HG02759 (cell line): Measurements from ENCODE around the gene ORC4.
"Not testable (repeated sequence)": the region's sequence is repeated elsewhere in the genome, so short reads cannot be mapped to it uniquely, and the experiment has no call there.

ENCODE experiments used
- ATAC-seq: cut with Tn5 transposase; IDR thresholded peaks from one replicate; pipeline ENCODE4 v1.9.1; 2021; ENCODE audit warnings: mild to moderate bottlenecking, moderate library complexity; ENCODE audit not compliant: unreplicated experiment

The ORC4 gene

DNA sequence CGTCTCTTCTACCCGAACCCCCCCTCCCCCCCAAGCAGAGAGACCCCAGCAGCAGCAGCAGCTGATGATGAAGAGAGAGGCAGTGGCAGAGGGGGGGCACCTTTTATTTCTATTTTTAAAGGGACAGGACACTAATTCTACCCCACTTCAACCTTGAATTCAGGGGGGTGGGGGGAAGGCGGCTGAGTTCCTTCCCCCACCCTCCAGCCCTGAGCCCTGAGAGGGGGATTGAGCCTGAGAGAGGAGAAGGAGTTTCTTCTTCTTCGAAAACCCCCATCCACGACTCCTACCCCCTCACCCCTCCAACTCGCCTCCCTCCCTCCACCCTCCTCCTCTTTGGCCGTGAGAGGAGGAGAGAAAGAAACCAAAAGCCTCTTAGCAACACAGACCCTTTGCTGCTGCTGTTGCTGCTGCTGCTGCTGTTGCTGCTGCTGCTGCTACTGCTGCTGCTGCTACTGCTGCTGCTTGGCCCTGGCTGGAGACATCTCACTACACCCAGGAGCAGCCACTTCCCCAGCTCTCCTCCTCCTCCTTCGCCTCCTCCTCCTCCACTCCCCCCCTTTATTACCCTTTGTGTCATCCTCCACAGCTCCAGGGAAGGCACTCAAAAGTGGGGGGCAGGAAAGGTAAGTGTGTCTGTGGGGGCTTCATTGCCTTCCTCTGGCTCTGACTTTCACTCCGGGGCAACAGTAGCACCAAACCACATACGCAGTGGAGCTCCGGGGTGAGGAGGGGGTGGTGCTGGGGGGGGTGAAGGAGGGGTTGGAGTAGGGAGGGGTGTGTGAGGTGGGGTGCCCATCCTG, 723 bp upstream of the ORC4 start, which contains the start of gene MBD5:
Gene MBD5 (plus strand): TSS at position 33 of the 803 bp plus-strand sequence.
- peak; percentile 40 for ATAC-seq

DNA sequence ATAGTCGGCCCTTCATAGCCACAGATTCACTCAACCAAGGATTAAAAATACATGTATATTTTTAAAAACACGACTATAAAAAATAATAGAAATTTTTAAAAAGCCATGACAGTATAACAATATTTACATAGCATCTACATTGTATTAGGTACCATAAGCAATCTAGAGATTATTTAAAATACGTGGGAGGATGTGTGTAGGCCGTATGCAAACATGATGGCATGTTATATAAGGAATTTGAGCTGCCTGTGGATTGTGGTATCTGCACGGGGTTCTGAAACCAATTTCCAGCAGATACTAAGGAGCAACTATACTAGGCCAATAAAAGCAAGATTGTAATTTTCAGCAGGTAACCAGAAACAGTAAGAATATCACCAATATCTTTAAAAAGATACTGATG, 5.9 kb downstream of the ORC4 start:
- ATAC-seq: no peak

DNA sequence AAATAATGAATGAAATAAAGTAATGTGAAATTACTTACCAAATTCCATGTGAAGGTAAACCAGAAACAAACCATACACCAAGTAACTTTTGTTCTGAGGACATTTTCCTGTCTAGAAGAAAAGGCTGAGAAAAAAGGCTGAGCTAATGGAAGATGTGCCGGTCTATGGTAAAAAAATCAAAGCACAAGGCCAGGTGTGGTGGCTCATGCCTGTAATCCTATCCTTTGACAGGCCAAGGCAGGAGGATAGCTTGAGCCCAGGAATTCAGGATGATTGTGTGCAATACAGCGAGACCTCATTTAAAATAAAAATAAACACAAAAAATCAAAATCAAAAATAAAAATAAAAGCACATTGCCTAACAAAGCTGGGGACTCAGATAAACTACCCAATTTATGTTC, 6.7 kb downstream of the ORC4 start:
- no peak for ATAC-seq

DNA sequence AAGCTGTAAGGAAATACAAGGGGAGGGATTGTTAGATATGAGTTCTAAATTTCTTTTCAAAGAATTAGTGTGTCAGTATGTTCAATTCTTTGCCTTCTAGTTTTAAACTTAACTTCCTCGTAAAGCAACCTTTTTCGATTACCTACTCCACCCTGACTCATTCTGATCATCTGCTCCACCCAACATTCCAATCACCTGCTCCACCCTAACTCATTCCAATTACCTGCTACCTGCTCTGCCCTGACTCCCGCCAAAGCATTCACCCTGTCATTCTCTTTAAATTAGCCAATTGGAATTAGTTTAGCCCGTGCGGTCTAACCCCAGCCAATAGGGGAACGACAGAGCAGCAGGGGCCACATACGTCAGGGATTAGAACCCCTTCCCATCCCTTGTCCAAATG, 12.1 kb downstream of the ORC4 start:
- ATAC-seq: not testable (repeated sequence)

DNA sequence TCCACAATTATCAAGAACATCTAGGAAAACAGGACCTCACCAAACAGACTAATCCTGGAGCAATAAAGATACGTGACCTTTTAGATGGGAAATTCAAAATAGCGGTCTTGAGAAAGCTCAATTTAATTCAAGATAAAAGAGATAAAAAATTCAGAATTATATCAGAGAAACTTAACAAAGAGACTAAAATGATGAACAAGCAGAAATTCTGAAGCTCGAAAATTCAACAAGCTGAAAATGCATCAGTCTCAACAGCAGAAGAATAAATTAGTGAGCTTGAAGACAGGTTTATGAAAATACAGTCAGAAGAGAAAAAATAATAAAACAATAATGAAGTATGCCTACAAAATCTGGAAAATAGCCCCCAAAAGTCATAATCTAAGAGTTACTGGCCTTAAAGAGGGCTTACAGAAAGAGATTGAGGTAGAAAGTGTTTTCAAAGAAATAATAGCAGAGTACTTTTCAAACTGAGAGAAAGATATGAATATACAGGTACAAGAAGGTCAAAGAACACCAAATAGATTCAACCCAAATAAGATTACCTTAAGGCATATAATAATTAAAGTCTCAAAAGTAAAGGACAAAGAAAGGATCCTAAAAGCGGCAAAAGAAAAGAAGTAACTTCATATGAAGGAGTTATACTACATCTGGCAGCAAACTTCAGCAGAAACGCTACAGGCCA, 13.2 kb downstream of the ORC4 start:
- no peak for ATAC-seq

DNA sequence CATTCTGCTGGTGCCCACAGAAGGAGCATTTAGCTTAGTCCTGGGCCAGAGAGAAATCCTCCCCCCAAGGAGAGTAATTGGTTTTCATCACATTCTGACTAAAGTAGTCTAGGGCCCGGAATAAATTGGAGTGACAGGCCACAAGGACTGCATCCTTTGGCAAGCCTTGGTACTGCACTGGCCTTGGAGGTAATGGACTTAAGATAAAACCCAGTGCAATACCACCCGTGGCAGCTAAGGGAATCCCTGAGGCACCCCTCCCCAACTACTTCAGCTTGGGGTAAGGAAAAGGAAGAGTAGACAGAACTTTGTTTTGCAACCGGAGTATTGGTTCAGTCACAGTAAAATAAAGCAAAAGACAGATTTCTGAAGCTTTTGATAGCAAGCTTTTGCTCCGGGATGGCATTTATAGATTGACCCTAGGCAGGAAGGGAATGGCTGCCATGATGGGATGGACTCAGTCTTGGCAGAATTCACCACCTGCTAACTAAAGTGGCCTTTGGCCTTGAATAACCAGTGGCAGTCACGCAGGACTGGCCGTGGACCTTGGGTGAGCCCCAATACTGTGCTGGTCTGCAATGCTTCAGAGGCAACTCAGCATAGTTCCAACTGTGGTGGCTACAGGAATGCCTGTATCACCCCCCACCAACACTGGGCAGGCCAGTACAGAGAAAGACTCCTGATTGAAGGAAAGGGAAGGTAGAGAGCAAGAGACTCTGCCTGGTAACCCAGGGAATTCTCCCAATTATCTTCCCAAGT, 14.1 kb downstream of the ORC4 start:
- no peak for ATAC-seq

DNA sequence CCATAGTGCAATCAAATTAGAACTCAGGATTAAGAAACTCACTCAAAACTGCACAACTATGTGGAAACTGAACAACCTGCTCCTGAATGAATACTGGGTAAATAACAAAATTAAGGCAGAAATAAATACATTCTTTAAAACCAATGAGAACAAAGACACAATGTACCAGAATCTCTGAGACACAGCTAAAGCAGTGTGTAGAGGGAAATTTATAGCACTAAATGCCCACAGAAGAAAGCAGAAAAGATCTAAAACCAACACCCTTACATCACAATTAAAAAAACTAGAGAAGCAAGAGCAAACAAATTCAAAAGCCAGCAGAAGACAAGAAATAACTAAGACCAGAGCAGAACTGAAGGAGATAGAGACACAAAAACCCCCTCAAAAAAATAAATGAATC, 18.1 kb downstream of the ORC4 start:
- not testable (repeated sequence) for ATAC-seq

DNA sequence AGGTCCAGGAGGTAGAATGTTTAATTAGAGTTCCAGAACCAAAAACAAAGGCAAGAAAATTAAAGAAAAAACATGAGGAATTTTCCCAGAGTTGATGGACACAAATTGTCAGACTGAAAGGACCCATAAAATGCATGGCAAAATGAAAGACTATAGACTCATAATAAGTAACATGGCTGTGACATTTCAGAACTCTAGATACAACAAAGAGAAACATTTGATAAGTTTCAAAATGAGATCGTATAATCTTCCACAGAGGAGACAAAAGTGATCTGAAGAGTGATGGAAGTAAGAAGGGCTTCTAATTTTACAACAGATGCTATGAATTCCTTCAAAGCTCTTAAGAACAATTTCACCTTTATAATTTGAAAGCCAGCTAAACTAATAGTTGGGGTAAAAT, 20.4 kb downstream of the ORC4 start:
- ATAC-seq: no peak

DNA sequence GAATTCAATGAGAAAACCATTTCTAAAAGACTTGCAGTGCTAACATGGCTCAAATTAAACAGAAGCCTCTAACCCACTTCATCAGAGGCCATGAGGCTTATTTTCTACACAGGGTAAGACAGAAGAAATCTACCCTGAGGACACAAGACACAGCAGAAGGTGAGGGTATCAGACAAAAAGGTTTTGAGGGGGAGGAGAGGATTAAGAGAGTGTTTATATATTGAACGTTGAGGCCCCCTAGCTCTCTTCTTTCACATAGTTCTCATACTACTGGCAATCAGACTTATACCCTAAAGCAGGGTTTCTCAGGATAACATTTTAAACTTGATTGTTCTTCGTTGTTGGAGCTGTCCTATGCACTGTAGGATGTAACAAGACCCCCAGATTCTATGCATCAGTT, 21.4 kb downstream of the ORC4 start:
- ATAC-seq: no peak

DNA sequence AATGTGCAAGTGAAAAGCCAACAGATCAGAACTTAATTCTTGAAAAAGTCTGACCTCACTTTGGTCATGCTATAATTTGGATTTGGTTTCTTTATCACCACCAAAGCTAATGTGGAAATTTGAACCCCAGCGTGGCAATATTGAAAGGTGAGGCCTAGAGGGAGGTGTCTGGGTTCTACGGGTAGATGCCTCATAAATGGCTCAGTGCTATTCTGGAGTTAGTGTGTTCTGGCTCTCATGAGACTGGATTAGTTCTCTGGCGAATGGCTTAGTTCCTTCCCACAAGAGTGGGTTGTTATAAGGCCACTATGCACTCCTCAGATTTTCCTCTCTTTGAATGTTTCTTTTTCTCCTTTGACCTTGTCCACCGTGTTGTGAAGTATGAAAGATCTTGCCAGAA, 22.3 kb downstream of the ORC4 start:
- ATAC-seq: no peak

DNA sequence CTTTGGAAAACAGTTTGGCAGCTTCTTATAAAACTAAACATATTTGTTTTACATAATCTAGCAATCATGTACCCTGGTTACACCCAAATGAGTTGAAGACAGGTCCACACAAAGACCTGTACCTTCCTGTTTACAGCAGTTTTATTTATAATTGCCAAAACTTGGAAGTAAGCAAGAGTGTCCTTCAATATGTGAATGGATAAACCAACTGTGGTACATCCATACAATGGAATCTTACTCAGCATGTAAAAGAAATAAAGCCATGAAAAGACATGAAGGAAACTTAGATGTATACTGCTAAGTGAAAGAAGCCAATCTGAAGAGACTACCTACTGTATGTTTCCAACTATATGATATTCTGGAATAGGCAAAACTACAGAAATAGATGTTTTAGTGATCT, 23.7 kb downstream of the ORC4 start:
- ATAC-seq: no peak

DNA sequence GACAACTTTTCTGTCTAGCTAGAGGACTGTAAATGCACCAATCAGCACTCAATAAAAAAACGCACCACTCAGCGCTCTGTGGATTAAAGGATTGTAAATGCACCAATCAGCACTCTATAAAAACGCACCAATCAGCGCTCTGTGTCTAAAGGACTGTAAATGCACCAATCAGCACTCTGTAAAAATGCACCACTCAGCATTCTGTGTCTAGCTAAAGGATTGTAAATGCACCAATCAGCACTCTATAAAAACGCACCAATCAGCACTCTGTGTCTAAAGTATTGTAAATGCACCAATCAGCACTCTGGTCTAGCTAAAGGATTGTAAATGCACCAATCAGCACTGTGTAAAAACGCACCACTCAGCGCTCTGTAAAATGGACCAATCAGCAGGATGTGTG, 25.6 kb downstream of the ORC4 start:
- not testable (repeated sequence) for ATAC-seq

DNA sequence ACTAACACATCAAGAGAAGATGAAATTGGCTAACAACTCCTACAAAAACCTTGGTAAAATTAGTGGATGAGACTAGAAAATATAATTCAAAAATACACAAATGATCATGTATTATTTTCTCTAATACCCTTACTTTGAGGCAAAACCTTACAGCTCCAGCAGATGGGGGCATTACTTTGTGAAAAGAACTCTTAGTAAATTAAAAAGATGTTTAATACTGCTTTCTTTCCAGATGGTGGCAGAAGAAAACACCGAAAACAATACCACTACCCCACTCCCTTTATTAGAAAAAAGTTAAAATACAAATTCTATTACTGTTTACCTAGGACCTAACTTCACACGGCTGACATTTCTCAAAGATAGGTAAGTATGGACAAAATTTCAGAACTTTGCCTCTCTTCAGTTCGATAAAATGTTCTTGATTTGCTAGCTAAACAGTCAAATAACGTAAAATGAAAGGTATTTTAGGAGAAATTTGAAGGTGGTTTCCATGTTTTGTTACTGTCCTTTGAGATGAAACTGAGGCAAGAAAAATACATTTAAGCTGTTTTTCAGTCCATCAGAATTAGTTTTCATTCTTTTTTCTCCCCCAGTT, 30.6 kb downstream of the ORC4 start:
- ATAC-seq: peak; percentile 86

DNA sequence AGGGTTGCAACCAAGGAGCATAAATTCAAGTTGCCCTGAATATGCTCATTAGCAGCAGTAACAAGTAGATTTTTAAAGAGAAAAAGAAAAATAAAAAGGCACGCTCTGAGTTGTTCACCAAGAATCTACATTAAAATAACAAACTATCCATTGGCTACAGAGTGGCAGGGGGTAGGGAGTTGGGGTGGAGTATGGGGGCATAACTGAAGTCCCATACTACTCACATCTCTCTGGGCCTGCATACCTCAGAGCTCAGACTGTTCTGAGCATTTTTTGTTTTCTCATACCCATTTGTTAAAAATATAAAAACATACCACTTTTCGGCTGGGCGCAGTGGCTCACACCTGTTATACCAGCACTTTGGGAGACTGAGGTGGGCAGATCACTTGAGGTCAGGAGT, 31.4 kb downstream of the ORC4 start:
- ATAC-seq: no peak

DNA sequence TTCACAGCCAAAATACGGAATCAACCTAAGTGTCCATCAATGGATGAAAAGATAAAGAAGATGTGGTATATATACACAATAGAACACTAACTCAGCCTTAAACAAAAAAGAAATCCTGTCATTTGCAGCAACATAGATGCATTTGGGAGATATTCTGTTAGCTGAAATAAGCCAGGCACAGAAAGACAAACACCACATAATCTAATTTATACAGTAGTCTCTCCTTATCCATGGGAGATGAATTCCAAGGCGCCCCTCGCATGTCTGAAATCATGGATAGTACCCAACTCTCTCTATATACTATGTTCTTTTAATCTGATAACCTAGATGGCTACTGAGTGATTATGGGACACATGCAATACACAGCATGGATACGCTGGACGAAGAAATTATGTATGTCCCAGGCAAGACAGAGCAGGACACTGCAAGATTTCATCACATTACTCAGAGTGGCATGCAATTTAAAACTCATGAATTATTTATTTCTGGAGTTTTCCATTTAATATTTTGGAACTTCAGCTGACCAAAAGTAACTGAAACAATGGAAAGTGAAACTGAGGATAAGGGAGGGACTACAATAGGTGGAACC, 39.5 kb downstream of the ORC4 start:
- no peak for ATAC-seq

DNA sequence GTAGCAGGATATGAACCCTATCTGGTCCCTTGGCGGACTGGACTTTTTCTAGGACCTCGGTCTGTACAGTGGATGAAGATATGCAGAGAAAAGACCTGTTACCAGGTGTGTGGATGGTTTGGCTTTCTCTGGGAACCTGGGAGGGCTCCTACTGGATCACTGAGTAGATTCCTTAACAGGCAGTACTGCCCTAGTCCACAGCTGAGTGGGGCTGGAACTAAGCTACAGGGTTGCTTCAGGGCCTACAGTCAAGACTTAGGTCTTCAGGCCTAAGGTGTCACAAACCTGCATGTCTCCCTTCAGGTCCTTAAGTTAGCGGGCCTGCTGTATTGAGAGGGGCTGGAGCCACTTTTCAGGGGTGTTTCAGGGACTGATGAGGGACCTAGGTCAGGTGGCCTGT, 42.9 kb downstream of the ORC4 start:
- no peak for ATAC-seq

DNA sequence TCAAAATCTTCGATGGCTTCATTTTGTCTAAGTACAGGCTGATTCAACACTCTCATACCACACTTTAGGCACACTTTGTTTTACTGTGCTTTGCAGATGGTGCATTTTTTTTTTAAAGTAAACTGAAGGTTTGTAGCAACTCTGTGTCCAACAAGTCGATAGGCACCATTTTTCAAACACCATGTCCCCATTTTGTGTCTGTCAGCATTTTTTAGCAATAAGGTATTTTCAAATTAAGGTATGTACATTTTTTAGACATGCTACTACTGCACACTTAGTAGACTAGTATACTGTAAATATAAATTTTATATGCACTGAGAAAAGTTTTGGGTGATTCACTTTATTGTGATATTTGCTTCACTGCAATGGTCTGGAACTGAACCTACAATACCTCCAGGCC, 44.4 kb downstream of the ORC4 start:
- ATAC-seq: no peak

DNA sequence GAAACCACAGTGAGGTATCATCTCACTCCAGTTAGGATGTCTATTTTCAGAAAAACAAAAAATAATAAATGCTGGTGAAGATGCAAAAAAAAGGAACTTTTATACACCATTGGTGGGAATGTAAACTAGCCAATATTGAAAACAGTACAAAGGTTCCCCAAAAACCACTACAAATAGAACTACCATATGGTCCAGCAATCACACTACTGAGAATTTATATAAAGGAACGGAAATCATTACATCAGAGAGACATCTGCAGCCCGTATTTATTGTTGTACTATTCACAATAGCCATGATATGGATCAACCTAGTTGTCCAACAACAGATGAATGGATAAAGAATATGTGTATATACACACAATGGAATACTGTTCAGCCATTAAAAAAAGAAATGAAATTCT, 52.0 kb downstream of the ORC4 start:
- ATAC-seq: no peak

DNA sequence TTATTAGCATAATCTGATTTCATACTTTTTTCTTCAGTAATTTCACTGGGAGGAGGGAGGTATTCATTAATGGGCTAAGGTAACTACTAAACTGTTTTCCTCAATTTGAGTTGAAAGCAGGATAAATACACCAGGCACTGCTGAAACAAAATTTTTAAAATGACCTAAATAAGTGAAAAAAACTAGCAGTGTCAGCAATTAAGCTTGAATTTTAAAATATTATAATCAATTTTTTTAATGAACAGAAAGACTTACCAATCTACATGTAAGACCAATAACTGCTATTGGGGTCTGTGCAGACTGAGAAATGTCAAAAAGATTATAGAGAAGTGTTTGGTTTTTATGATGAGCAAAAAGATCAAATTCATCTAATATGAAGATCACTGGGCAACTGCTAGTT, 68.4 kb downstream of the ORC4 start:
- no peak for ATAC-seq

DNA sequence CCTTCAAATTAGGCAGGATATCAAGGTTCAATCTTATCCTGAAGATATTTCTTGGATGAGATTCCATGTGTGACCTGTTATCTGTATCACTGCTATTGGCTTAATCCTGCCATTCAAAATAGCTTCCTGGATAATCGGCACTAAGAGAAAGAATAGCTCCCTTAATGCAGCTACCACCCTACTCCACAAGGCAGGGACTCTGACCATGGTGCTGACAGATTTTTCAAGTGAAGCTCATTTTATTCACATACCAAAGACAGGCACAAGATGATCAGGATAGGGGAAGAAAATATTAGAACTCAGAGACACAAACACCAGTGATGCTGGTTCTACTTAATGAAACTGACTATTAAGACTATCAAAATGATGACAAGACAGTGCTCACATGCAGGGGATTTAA, 74.9 kb downstream of the ORC4 start:
- ATAC-seq: no peak

DNA sequence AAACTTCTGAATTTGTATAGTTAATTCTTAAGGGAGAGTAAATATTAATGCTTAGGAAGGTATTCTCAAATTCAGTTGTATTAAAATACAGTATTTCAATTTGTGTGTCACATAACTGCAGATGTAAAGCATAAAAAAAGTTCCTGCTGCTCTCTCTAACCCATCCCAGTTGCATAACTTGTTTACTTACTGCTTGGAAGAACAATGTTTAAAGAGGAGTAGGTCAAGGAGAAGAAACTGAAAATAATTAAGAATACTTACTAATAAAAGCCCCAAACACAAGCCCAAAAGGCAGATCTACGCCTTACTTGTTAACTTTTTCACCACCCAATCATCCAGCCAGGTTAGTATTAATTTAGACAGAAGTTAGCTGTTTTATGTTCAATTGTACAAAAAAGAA, 81.2 kb downstream of the ORC4 start:
- no peak for ATAC-seq
